GM23248 (cell line): ENCODE data around the gene C1QTNF6. TPM values are rescaled to one million over a fixed set of nuclear protein-coding genes. Genes with fewer than 3 reads are reported as not detected.

Source experiments
- DNase-seq: peaks from one replicate; pipeline ENCODE4 v3.0.0-alpha.2; 2015
- H2AFZ ChIP-seq: fragments of 200-600 bp; sonication (generic); 2 replicates; pipeline ENCODE4 v1.6.1; 2016; ENCODE audit warnings: antibody characterized with exemption
- H3F3A ChIP-seq: fragments of 200-600 bp; sonication (generic); 2 replicates; pipeline ENCODE4 v1.6.1; 2016; ENCODE audit warnings: mild to moderate bottlenecking, antibody characterized with exemption, mixed run types; ENCODE audit not compliant: insufficient read depth
- H3K27ac ChIP-seq: fragments of 200-600 bp; sonication (generic); 2 replicates; pipeline ENCODE4 v1.5.1; 2016; ENCODE audit warnings: mild to moderate bottlenecking
- H3K27me3 ChIP-seq: fragments of 200-600 bp; sonication (generic); replicated peaks from 2 replicates; pipeline ENCODE4 v1.6.1; 2016; ENCODE audit warnings: mild to moderate bottlenecking; ENCODE audit not compliant: insufficient read depth
- H3K36me3 ChIP-seq: fragments of 200-600 bp; sonication (generic); 2 replicates; pipeline ENCODE4 v1.6.1; 2016; ENCODE audit warnings: low read depth, mild to moderate bottlenecking
- H3K4me1 ChIP-seq: fragments of 200-600 bp; sonication (generic); 2 replicates; pipeline ENCODE4 v1.6.1; 2016; ENCODE audit warnings: mild to moderate bottlenecking; ENCODE audit not compliant: insufficient read depth
- H3K4me2 ChIP-seq: fragments of 200-600 bp; sonication (generic); one replicate; pipeline ENCODE4 v1.6.1; 2016; ENCODE audit warnings: mild to moderate bottlenecking; ENCODE audit not compliant: unreplicated experiment
- H3K4me3 ChIP-seq: fragments of 200-600 bp; sonication (generic); 2 replicates; pipeline ENCODE4 v1.5.1; 2016; ENCODE audit warnings: mild to moderate bottlenecking
- H3K79me2 ChIP-seq: fragments of 200-600 bp; sonication (generic); 2 replicates; pipeline ENCODE4 v1.6.1; 2016; ENCODE audit warnings: mild to moderate bottlenecking; ENCODE audit not compliant: insufficient read depth
- H3K9ac ChIP-seq: fragments of 200-600 bp; sonication (generic); 2 replicates; pipeline ENCODE4 v1.6.1; 2016; ENCODE audit warnings: mild to moderate bottlenecking
- H3K9me2 ChIP-seq: fragments of 200-600 bp; sonication (generic); 2 replicates; pipeline ENCODE4 v1.6.1; 2016; ENCODE audit warnings: mixed run types, mild to moderate bottlenecking, moderate library complexity; ENCODE audit not compliant: insufficient read depth
- H3K9me3 ChIP-seq: fragments of 200-600 bp; sonication (generic); one replicate; pipeline ENCODE4 v1.6.1; 2017; ENCODE audit warnings: low read depth
- H4K20me1 ChIP-seq: fragments of 200-600 bp; sonication (generic); 2 replicates; pipeline ENCODE4 v1.6.0; 2016; ENCODE audit not compliant: insufficient read depth
- EZH2 ChIP-seq: fragments of 200-600 bp; sonication (generic); IDR thresholded peaks from 2 replicates; pipeline ENCODE4 v1.6.1; 2018; ENCODE audit warnings: antibody characterized with exemption, mild to moderate bottlenecking; ENCODE audit not compliant: insufficient read depth, poor library complexity, severe bottlenecking
- EZH2phosphoT487 ChIP-seq: fragments of 200-600 bp; sonication (generic); IDR thresholded peaks from 2 replicates; pipeline ENCODE4 v1.6.1; 2018; ENCODE audit warnings: antibody characterized with exemption, moderate library complexity, mild to moderate bottlenecking, low read depth; ENCODE audit not compliant: insufficient read depth
- WGBS, 2 experiments: methylation state at CpG; one replicate each; pipeline ENCODE4 v1.1.6; 2015 to 2017; ENCODE audit warnings: low lambda C conversion rate in 2 of 2, low coverage in 1 of 2; ENCODE audit errors: missing lambda C conversion rate in 2 of 2; 5-methylcytosine and 5-hydroxymethylcytosine counted together
- in situ Hi-C: fragments of 300-500 bp; cut with MboI; formaldehyde crosslinking; loops from 2 replicates; pipeline ENCODE4 v1.15.0; 2020
- polyA plus RNA-seq: library from polyadenylated mRNA; unstranded; fragments of >200 nt; fragmentation: Nextera tagmentation; extraction: Ambion mirVana; gene quantifications from 2 replicates; pipeline ENCODE4 v1.2.1, GENCODE V29; 2016
- small RNA-seq: library from RNA; depleted of rRNA; stranded (forward); fragments of <200 nt; gene quantifications from one replicate; pipeline ENCODE3, GENCODE V24; 2014; ENCODE audit warnings: low read depth, low replicate concordance
- total RNA-seq: library from RNA; depleted of rRNA; stranded (reverse); fragments of >200 nt; shearing (Covaris generic); gene quantifications from 2 replicates; pipeline ENCODE4 v1.2.3, GENCODE V29; 2014; rRNA removed

C1QTNF6 gene
- total and polyA plus RNA-seq, 2 experiments from 2014 or later = 4.0 to 8.9 TPM

- no peak for DNase-seq
- H3K4me1 ChIP-seq = no peaks in the 10 kb centered on the region
- no peak overlapping the region for H3K4me2 ChIP-seq
- in situ Hi-C loops = no loop called here
- no peaks in the 10 kb centered on the region for H3K36me3 ChIP-seq
- TF ChIP-seq EZH2 = no peak
- no peak for TF ChIP-seq EZH2phosphoT487
- no peak overlapping the region for H3K9ac ChIP-seq
- no peak overlapping the region for H3K4me3 ChIP-seq
- 69 to 82% methylated on average over 6 to 7 of the region's 7 CpGs for WGBS, 2 experiments
- no peaks in the 10 kb centered on the region for H3K79me2 ChIP-seq
- no peaks in the 10 kb centered on the region for H3K9me2 ChIP-seq
- no peaks in the 10 kb centered on the region for H4K20me1 ChIP-seq
- no peak overlapping the region for H2AFZ ChIP-seq
- no peak overlapping the region for H3K27ac ChIP-seq
- no peaks in the 10 kb centered on the region for H3K9me3 ChIP-seq
- H3F3A ChIP-seq = no peaks in the 10 kb centered on the region
- H3K27me3 ChIP-seq = peaks cover 4% of the 10 kb centered on the region; the same call in 1 of the 2 replicates
Measured at GRCh38 chr22:37132773-37133172, 55.3 kb downstream of the C1QTNF6 start.

Small RNA genes lying within 50 kb of the gene (small RNA-seq; reads per million reads assigned to genes)
- not detected for gene Z82188.1

Other genes starting within 250 kb of the C1QTNF6 start
- 44.5 and 46.7 TPM in 2 replicates for gene TST, start 168.8 kb downstream of the C1QTNF6 start, total RNA-seq
- gene TST, start 168.8 kb downstream of the C1QTNF6 start, polyA plus RNA-seq = 16.9 and 17.2 TPM in 2 replicates
- 68.2 and 72.0 TPM in 2 replicates for gene MPST, start 168.5 kb downstream of the C1QTNF6 start, total RNA-seq
- gene MPST, start 168.5 kb downstream of the C1QTNF6 start, polyA plus RNA-seq = 48.5 and 50.1 TPM in 2 replicates
- gene KCTD17, start 136.5 kb downstream of the C1QTNF6 start, total RNA-seq = 54.8 and 59.6 TPM in 2 replicates
- gene KCTD17, start 136.5 kb downstream of the C1QTNF6 start, polyA plus RNA-seq = 41.6 and 45.7 TPM in 2 replicates
- gene TMPRSS6, start 78.5 kb downstream of the C1QTNF6 start, total RNA-seq = not detected in 2 replicates
- 0.05 and 0.08 TPM in 2 replicates for gene TMPRSS6, start 78.5 kb downstream of the C1QTNF6 start, polyA plus RNA-seq
- gene IL2RB, start 38.3 kb downstream of the C1QTNF6 start, total RNA-seq = not detected in 2 replicates
- gene IL2RB, start 38.3 kb downstream of the C1QTNF6 start, polyA plus RNA-seq = 0.15 and 0.19 TPM in 2 replicates
- not detected in 2 replicates for gene SSTR3, start 24.2 kb upstream of the C1QTNF6 start, total RNA-seq
- not detected in 2 replicates for gene SSTR3, start 24.2 kb upstream of the C1QTNF6 start, polyA plus RNA-seq
- gene RAC2, start 56.0 kb upstream of the C1QTNF6 start, total RNA-seq = 32.8 and 35.1 TPM in 2 replicates
- gene RAC2, start 56.0 kb upstream of the C1QTNF6 start, polyA plus RNA-seq = 34.9 and 36.3 TPM in 2 replicates
- not detected in 2 replicates for gene CYTH4, start 94.3 kb upstream of the C1QTNF6 start, total RNA-seq
- not detected in 2 replicates for gene CYTH4, start 94.3 kb upstream of the C1QTNF6 start, polyA plus RNA-seq
- 0.89 and 1.1 TPM in 2 replicates for gene ELFN2, start 239.2 kb upstream of the C1QTNF6 start, total RNA-seq
- 0.19 and 0.48 TPM in 2 replicates for gene ELFN2, start 239.2 kb upstream of the C1QTNF6 start, polyA plus RNA-seq